ENCODE results near the gene GGT6.

GGT6 gene

DNA sequence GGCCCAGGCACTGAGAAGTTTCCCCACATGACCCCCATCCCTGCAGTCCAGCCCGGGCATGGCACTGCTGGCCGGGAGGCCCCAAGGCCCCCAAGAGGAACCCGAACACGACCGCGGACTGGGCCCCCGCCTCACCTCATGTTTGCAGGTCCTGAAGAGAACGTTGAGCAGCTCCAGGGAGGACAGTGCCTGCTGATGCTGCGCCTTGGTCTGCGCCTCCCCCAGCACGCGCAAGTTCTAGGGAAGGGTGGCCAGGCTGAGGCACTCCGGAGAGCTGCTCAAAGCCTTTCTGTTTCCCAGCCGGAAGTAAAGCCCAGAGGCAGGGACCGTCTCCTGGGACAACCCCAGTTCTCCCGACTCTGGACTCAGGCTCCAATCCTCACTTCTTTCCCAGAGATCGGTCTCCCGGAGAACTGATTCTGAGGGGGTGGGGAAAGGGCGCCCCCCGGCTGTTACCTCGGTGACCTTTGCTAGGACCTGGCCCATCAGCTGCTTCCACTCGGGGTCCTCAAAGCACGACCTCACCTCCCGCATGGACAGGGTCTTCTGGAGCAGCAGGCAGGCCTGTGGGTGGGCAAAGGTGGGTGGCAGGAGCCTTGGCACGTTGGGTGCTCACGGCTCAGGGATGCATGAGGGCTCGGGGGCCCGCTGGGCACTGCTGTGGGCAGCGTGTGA lies 18.9 kb downstream of the GGT6 start (continued):
- TF ChIP-seq, protein P1, sequence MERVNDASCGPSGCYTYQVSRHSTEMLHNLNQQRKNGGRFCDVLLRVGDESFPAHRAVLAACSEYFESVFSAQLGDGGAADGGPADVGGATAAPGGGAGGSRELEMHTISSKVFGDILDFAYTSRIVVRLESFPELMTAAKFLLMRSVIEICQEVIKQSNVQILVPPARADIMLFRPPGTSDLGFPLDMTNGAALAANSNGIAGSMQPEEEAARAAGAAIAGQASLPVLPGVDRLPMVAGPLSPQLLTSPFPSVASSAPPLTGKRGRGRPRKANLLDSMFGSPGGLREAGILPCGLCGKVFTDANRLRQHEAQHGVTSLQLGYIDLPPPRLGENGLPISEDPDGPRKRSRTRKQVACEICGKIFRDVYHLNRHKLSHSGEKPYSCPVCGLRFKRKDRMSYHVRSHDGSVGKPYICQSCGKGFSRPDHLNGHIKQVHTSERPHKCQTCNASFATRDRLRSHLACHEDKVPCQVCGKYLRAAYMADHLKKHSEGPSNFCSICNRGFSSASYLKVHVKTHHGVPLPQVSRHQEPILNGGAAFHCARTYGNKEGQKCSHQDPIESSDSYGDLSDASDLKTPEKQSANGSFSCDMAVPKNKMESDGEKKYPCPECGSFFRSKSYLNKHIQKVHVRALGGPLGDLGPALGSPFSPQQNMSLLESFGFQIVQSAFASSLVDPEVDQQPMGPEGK (CRISPR knock-in tag; IDR thresholded peaks at IDR 0.05; ENCODE audit: borderline replicate concordance), result no peak
- TF ChIP-seq OSR1 (CRISPR knock-in tag; IDR thresholded peaks at IDR 0.05), result no peak
- TF ChIP-seq ISL1 (CRISPR knock-in tag; IDR thresholded peaks at IDR 0.05), result no peak
- TF ChIP-seq RARB (CRISPR knock-in tag; IDR thresholded peaks at IDR 0.05), result no peak
- TF ChIP-seq SNAI2 (CRISPR knock-in tag; IDR thresholded peaks at IDR 0.05), result no peak
- no peak for TF ChIP-seq ZNF8 (CRISPR knock-in tag; IDR thresholded peaks at IDR 0.05)

- ATAC-seq, result no peak
These were observed 19.6 kb downstream of the GGT6 start for GRCh38 chr17:4540687-4541327.

GRCh38 chr17:4540224-4540651 lies 20.1 kb downstream of the GGT6 start:
- no peak for ATAC-seq
- TF ChIP-seq CSRNP3 (CRISPR knock-in tag; IDR thresholded peaks at IDR 0.05) (no peak), OSR1 (CRISPR knock-in tag; IDR thresholded peaks at IDR 0.05) (no peak), ESRRG (CRISPR knock-in tag; IDR thresholded peaks at IDR 0.05) (no peak), ISL1 (CRISPR knock-in tag; IDR thresholded peaks at IDR 0.05) (no peak), ARNTL (CRISPR knock-in tag; IDR thresholded peaks at IDR 0.05; ENCODE audit: borderline replicate concordance, low read depth) (no peak), ZNF8 (CRISPR knock-in tag; IDR thresholded peaks at IDR 0.05) (no peak), SNAI2 (CRISPR knock-in tag; IDR thresholded peaks at IDR 0.05) (no peak), GLIS3 (CRISPR knock-in tag; IDR thresholded peaks at IDR 0.05) (no peak), ZFP30 (CRISPR knock-in tag; IDR thresholded peaks at IDR 0.05) (no peak)
- TF ChIP-seq, protein P2, sequence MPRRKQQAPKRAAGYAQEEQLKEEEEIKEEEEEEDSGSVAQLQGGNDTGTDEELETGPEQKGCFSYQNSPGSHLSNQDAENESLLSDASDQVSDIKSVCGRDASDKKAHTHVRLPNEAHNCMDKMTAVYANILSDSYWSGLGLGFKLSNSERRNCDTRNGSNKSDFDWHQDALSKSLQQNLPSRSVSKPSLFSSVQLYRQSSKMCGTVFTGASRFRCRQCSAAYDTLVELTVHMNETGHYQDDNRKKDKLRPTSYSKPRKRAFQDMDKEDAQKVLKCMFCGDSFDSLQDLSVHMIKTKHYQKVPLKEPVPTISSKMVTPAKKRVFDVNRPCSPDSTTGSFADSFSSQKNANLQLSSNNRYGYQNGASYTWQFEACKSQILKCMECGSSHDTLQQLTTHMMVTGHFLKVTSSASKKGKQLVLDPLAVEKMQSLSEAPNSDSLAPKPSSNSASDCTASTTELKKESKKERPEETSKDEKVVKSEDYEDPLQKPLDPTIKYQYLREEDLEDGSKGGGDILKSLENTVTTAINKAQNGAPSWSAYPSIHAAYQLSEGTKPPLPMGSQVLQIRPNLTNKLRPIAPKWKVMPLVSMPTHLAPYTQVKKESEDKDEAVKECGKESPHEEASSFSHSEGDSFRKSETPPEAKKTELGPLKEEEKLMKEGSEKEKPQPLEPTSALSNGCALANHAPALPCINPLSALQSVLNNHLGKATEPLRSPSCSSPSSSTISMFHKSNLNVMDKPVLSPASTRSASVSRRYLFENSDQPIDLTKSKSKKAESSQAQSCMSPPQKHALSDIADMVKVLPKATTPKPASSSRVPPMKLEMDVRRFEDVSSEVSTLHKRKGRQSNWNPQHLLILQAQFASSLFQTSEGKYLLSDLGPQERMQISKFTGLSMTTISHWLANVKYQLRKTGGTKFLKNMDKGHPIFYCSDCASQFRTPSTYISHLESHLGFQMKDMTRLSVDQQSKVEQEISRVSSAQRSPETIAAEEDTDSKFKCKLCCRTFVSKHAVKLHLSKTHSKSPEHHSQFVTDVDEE (CRISPR knock-in tag; IDR thresholded peaks at IDR 0.05), result no peak

More at GRCh38 chr17:4540687-4541327, 19.6 kb downstream of the GGT6 start:
- TF ChIP-seq ARNTL (CRISPR knock-in tag; IDR thresholded peaks at IDR 0.05; ENCODE audit: borderline replicate concordance, low read depth), result no peak
- TF ChIP-seq POU6F1 (CRISPR knock-in tag; IDR thresholded peaks at IDR 0.05; ENCODE audit: borderline replicate concordance, low read depth), result no peak
- no peak for TF ChIP-seq SNAI2 (CRISPR knock-in tag; IDR thresholded peaks at IDR 0.05)
- TF ChIP-seq RARB (CRISPR knock-in tag; IDR thresholded peaks at IDR 0.05), result no peak
- TF ChIP-seq ZFP30 (CRISPR knock-in tag; IDR thresholded peaks at IDR 0.05), result no peak
- no peak for TF ChIP-seq OSR1 (CRISPR knock-in tag; IDR thresholded peaks at IDR 0.05)
- TF ChIP-seq TOX (CRISPR knock-in tag; IDR thresholded peaks at IDR 0.05; ENCODE audit: borderline replicate concordance), result no peak
- no peak for TF ChIP-seq ZNF70 (CRISPR knock-in tag; IDR thresholded peaks at IDR 0.05)
- no peak for TF ChIP-seq ISL1 (CRISPR knock-in tag; IDR thresholded peaks at IDR 0.05)
- no peak for TF ChIP-seq ESRRG (CRISPR knock-in tag; IDR thresholded peaks at IDR 0.05)
- TF ChIP-seq BACH2 (CRISPR knock-in tag; IDR thresholded peaks at IDR 0.05; ENCODE audit: borderline replicate concordance), result no peak
- TF ChIP-seq ZNF565 (CRISPR knock-in tag; conservative IDR thresholded peaks at IDR 0.05; ENCODE audit: low read depth), result no peak
- no peak for TF ChIP-seq ZNF8 (CRISPR knock-in tag; IDR thresholded peaks at IDR 0.05)

DNA sequence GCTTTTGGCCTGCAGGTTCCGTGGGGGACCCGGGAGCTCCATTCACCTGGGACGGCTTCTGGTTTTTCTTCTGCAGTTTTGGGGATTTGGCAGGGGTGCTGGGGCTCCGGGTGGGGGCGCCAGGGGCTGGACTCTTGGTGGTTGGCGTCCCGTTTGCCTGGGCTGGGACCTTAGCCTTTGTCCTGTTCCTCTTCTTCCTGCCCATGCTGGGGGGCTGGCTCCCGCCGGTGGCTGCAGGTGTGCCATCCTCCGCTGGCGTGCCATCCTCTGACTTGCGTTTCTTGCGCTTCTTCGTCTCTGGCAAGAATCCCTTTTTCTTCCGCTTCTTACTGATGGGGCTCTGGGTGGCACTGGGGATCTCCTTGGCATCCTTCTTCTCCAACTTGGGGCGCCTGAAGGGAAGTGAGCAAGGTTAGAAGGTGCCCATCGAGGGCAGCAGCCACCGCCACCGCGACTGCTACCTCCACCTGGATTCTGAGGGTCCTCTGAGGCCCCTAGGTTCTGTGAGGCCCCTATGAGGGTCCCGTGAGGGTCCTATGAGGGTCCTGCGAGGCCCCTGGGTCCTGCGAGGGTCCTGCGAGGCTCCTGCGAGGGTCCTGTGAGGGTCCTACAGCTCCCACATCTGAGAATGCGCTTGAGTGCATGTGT lies 20.7 kb downstream of the GGT6 start:
- ATAC-seq, result no peak
- TF ChIP-seq SNAI2 (CRISPR knock-in tag; IDR thresholded peaks at IDR 0.05) (no peak), GLIS3 (CRISPR knock-in tag; IDR thresholded peaks at IDR 0.05) (no peak), POU6F1 (CRISPR knock-in tag; IDR thresholded peaks at IDR 0.05; ENCODE audit: borderline replicate concordance, low read depth) (no peak)

All from SK-N-SH treated with all-trans-retinoic acid at 6 μM for 48 hours (cell line).